ENCODE results near the gene NAA80. TPM values are rescaled to one million over a fixed set of nuclear protein-coding genes. Genes with fewer than 3 reads are reported as not detected.

NAA80 gene
- total and polyA plus RNA-seq, 2 donors (not counting 3 experiments of a cell fraction or from before 2014, with no cell fraction given) = 9.0 to 13.1 TPM

- ChIA-PET POLR2A (no interaction called here), CTCF (interaction anchor here (1.0 to 2.4 kb wide), 3 partner anchors 13 to 202 kb away, joined by 3 to 6 read pairs (median 3); partner anchors contain the start of gene HYAL2)
- Histone ChIP-seq H3K9me1 (replicated peaks; ENCODE audit: control insufficient read depth, extremely low read depth, insufficient read depth, low read length) (no peaks in the 10 kb centered on the region), H3K4me1 (ENCODE audit: control insufficient read depth, extremely low read depth, insufficient read depth, low read length) (peaks cover 23% of the 10 kb centered on the region), H4K20me1 (replicated peaks; ENCODE audit: control insufficient read depth, extremely low read depth, insufficient read depth, low read length) (no peaks in the 10 kb centered on the region), H3K4me2 (ENCODE audit: insufficient read depth, low read length) (peak overlapping the region; percentile 33), H3K4me3 (replicated peaks in 1 of 3; ENCODE audit: insufficient read depth in 1 of 3, low read depth in 1 of 3, low read length in 3 of 3) (no peak overlapping the region), H3K27ac (ENCODE audit: insufficient read depth, low read depth, low read length) (no peak overlapping the region), H2AFZ (ENCODE audit: low read depth, low read length) (peak overlapping the region; percentile 79), H3K9me3 (replicated peaks; ENCODE audit: control insufficient read depth, insufficient read depth, low read length) (no peaks in the 10 kb centered on the region), H3K27me3 (ENCODE audit: control insufficient read depth in 2 of 2, insufficient read depth in 2 of 2, low read length in 2 of 2) (no peaks in the 10 kb centered on the region), H3K79me2 (ENCODE audit: control insufficient read depth, insufficient read depth, low read length) (peaks cover 20% of the 10 kb centered on the region), H3K9ac (replicated peaks; ENCODE audit: extremely low read depth, insufficient read depth, low read length) (no peak overlapping the region), H3K36me3 (ENCODE audit: control insufficient read depth in 2 of 2, extremely low read depth in 1 of 2, insufficient read depth in 2 of 2, low read length in 2 of 2) (no peaks in the 10 kb centered on the region)
- intact Hi-C loops (cut with micrococcal nuclease) (no loop called here), dilution Hi-C loops (cut with MboI; ENCODE audit: extremely low pct_ligation_motif_present, low sequenced_read_pairs) (no loop called here)
- no peak for FAIRE-seq
- TF ChIP-seq EZH2 (IDR thresholded peaks at IDR 0.05; ENCODE audit: borderline replicate concordance, low read depth, low read length, severe bottlenecking) (no peak), FOS (IDR thresholded peaks at IDR 0.05; ENCODE audit: borderline replicate concordance, insufficient read depth, low read length) (no peak), JUN (IDR thresholded peaks at IDR 0.05; ENCODE audit: borderline replicate concordance, insufficient read depth, insufficient read length, low read depth) (no peak), POLR2A (IDR thresholded peaks at IDR 0.05; ENCODE audit: low read depth, low read length) (no peak), GATA2 (IDR thresholded peaks at IDR 0.05; ENCODE audit: insufficient read depth, insufficient read length, low read depth, low read length) (no peak), CTCF (IDR thresholded peaks at IDR 0.05; ENCODE audit: extremely low read depth in 1 of 2, insufficient read depth in 1 of 2, low read depth in 1 of 2, low read length in 2 of 2) (no peak), POLR2AphosphoS5 (IDR thresholded peaks at IDR 0.05; ENCODE audit: insufficient read depth, low read depth, low read length) (no peak), MAX (IDR thresholded peaks at IDR 0.05; ENCODE audit: insufficient read depth, insufficient read length) (no peak), MYC (IDR thresholded peaks at IDR 0.05; ENCODE audit: low read depth, low read length) (no peak)
- no peak for DNase-seq (ENCODE audit: low read depth, low spot score)
- BruUV-seq (replicated peaks) = no TSS peak
Observed at GRCh38 chr3:50340147-50340447, 40.9 kb upstream of the NAA80 start.

All from endothelial cell of umbilical vein (primary cell).